ENCODE data around the gene LHCGR.

The LHCGR gene

GRCh38 chr2:48719480-48720177 lies 35.9 kb downstream of the LHCGR start:
- no peaks in the 10 kb centered on the region for H3K9me3 ChIP-seq (ENCODE audit: control insufficient read depth, insufficient read depth, low read length)
- H3K79me2 ChIP-seq (ENCODE audit: control insufficient read depth, low read length), result no peaks in the 10 kb centered on the region
- TF ChIP-seq, protein P1, sequence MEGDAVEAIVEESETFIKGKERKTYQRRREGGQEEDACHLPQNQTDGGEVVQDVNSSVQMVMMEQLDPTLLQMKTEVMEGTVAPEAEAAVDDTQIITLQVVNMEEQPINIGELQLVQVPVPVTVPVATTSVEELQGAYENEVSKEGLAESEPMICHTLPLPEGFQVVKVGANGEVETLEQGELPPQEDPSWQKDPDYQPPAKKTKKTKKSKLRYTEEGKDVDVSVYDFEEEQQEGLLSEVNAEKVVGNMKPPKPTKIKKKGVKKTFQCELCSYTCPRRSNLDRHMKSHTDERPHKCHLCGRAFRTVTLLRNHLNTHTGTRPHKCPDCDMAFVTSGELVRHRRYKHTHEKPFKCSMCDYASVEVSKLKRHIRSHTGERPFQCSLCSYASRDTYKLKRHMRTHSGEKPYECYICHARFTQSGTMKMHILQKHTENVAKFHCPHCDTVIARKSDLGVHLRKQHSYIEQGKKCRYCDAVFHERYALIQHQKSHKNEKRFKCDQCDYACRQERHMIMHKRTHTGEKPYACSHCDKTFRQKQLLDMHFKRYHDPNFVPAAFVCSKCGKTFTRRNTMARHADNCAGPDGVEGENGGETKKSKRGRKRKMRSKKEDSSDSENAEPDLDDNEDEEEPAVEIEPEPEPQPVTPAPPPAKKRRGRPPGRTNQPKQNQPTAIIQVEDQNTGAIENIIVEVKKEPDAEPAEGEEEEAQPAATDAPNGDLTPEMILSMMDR (IDR thresholded peaks at IDR 0.05; ENCODE audit: low read depth, low read length, poor library complexity, severe bottlenecking), result no peak
- TF ChIP-seq EZH2phosphoT487 (IDR thresholded peaks at IDR 0.05; ENCODE audit: borderline replicate concordance, low read length), result no peak
- H3K36me3 ChIP-seq (ENCODE audit: control insufficient read depth, low read length), result no peaks in the 10 kb centered on the region
- H3K27ac ChIP-seq (ENCODE audit: low read depth, low read length), result no peak overlapping the region
- H3F3A ChIP-seq (ENCODE audit: control insufficient read depth, insufficient read depth), result no peaks in the 10 kb centered on the region
- no peaks in the 10 kb centered on the region for H3K4me1 ChIP-seq (ENCODE audit: control insufficient read depth, low read length)
- H3K4me2 ChIP-seq (ENCODE audit: low read length), result no peak overlapping the region
- no peaks in the 10 kb centered on the region for H3K27me3 ChIP-seq (ENCODE audit: control insufficient read depth, low read length)
- H4K20me1 ChIP-seq (ENCODE audit: control insufficient read depth, insufficient read depth, low read depth, low read length), result no peaks in the 10 kb centered on the region
- no peaks in the 10 kb centered on the region for H3K9me2 ChIP-seq (replicated peaks; ENCODE audit: control insufficient read depth, low read length)
- H3K4me3 ChIP-seq (ENCODE audit: low read length), result no peak overlapping the region

DNA sequence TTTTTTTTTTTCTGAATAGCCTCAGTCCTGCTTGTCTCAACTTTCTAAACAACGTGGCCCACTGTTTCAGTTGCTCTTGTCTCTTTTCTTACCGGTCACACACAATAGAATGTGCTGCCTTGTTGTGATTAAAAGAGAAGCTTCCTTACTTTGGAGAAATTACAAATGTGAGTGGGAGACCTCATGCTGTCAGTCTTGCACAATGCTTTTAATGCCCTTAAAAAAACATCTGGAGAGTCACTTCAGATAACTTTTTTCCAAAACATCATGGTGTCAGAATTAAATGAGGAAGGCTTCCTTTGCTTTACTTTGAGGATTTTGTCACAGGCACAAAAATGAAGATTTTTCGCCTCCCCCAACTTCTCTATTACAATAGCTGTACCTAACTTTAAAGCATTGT lies 37.7 kb downstream of the LHCGR start:
- Histone ChIP-seq H3K9me3 (ENCODE audit: control insufficient read depth, insufficient read depth, low read length) (no peaks in the 10 kb centered on the region), H3K27me3 (ENCODE audit: control insufficient read depth, low read length) (no peaks in the 10 kb centered on the region), H3K79me2 (ENCODE audit: control insufficient read depth, low read length) (no peaks in the 10 kb centered on the region), H3F3A (ENCODE audit: control insufficient read depth, insufficient read depth) (no peaks in the 10 kb centered on the region), H3K27ac (ENCODE audit: low read depth, low read length) (no peak overlapping the region), H3K36me3 (ENCODE audit: control insufficient read depth, low read length) (no peaks in the 10 kb centered on the region), H4K20me1 (ENCODE audit: control insufficient read depth, insufficient read depth, low read depth, low read length) (no peaks in the 10 kb centered on the region), H3K9me2 (replicated peaks; ENCODE audit: control insufficient read depth, low read length) (no peaks in the 10 kb centered on the region), H3K4me2 (ENCODE audit: low read length) (no peak overlapping the region), H3K4me3 (ENCODE audit: low read length) (no peak overlapping the region), H3K4me1 (ENCODE audit: control insufficient read depth, low read length) (no peaks in the 10 kb centered on the region)
- TF ChIP-seq, protein P1 (IDR thresholded peaks at IDR 0.05; ENCODE audit: low read depth, low read length, poor library complexity, severe bottlenecking), result no peak
- no peak for TF ChIP-seq EZH2phosphoT487 (IDR thresholded peaks at IDR 0.05; ENCODE audit: borderline replicate concordance, low read length)

DNA sequence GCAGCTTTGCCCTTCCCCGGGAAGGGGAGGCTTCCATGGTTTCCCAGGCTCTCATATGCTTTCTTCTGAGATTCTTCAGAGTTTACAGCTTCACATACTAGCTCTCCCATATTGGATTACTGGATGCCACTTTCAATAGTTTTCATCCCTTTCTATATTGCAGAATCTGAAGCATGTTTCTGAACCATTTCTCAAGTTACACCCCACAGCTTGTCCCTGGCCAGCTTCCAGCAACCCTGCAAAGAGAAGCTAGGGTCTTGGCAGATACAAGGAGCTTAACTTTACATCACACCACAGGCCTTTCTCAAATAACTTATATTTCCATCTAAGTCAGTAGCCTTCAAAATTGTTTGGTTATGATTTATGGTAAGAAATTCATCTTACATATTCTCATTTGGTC lies 39.6 kb downstream of the LHCGR start:
- no peak overlapping the region for H3K27ac ChIP-seq (ENCODE audit: low read depth, low read length)
- no peaks in the 10 kb centered on the region for H3K36me3 ChIP-seq (ENCODE audit: control insufficient read depth, low read length)
- no peaks in the 10 kb centered on the region for H3F3A ChIP-seq (ENCODE audit: control insufficient read depth, insufficient read depth)
- H3K79me2 ChIP-seq (ENCODE audit: control insufficient read depth, low read length), result no peaks in the 10 kb centered on the region
- H3K4me3 ChIP-seq (ENCODE audit: low read length), result no peak overlapping the region
- no peaks in the 10 kb centered on the region for H3K27me3 ChIP-seq (ENCODE audit: control insufficient read depth, low read length)
- no peaks in the 10 kb centered on the region for H3K9me2 ChIP-seq (replicated peaks; ENCODE audit: control insufficient read depth, low read length)
- TF ChIP-seq, protein P1 (IDR thresholded peaks at IDR 0.05; ENCODE audit: low read depth, low read length, poor library complexity, severe bottlenecking), result no peak
- no peak for TF ChIP-seq EZH2phosphoT487 (IDR thresholded peaks at IDR 0.05; ENCODE audit: borderline replicate concordance, low read length)
- H4K20me1 ChIP-seq (ENCODE audit: control insufficient read depth, insufficient read depth, low read depth, low read length), result no peaks in the 10 kb centered on the region
- no peak overlapping the region for H3K4me2 ChIP-seq (ENCODE audit: low read length)
- H3K9me3 ChIP-seq (ENCODE audit: control insufficient read depth, insufficient read depth, low read length), result no peaks in the 10 kb centered on the region
- H3K4me1 ChIP-seq (ENCODE audit: control insufficient read depth, low read length), result no peaks in the 10 kb centered on the region

All from DOHH2 (cell line).